GM23338 (cell line): Measurements from ENCODE around the gene ICAM3. TPM values are rescaled to one million over a fixed set of nuclear protein-coding genes. Genes with fewer than 3 reads are reported as not detected.

Experiments
- ATAC-seq: fragments of 200-7000 bp; cut with Tn5 transposase; 3 replicates; pipeline ENCODE4 v1.9.1; 2020
- DNase-seq: peaks from one replicate; pipeline ENCODE4 v3.0.0-alpha.2; 2015; ENCODE audit warnings: low spot score
- H2AFZ ChIP-seq: fragments of 200-600 bp; sonication (generic); 2 replicates; pipeline ENCODE4 v1.8.0; 2016; ENCODE audit warnings: antibody characterized with exemption, mild to moderate bottlenecking, moderate library complexity
- H3F3A ChIP-seq: fragments of 200-600 bp; sonication (generic); replicated peaks from 2 replicates; pipeline ENCODE4 v1.8.0; 2017; ENCODE audit warnings: antibody characterized with exemption, mixed run types, low read depth
- H3K27ac ChIP-seq: fragments of 200-600 bp; sonication (generic); 2 replicates; pipeline ENCODE4 v1.6.1; 2016; ENCODE audit warnings: low read depth
- H3K27me3 ChIP-seq: fragments of 200-600 bp; sonication (generic); 2 replicates; pipeline ENCODE4 v1.8.0; 2016; ENCODE audit warnings: mild to moderate bottlenecking, mixed run types, moderate library complexity; ENCODE audit not compliant: insufficient read depth
- H3K36me3 ChIP-seq: fragments of 200-600 bp; sonication (generic); 2 replicates; pipeline ENCODE4 v1.8.0; 2016; ENCODE audit warnings: mild to moderate bottlenecking; ENCODE audit not compliant: insufficient read depth
- H3K4me1 ChIP-seq: fragments of 200-600 bp; sonication (generic); 2 replicates; pipeline ENCODE4 v1.8.0; 2016; ENCODE audit warnings: mild to moderate bottlenecking, moderate library complexity; ENCODE audit not compliant: insufficient read depth
- H3K4me2 ChIP-seq: fragments of 200-600 bp; sonication (generic); 2 replicates; pipeline ENCODE4 v1.7.1; 2017; ENCODE audit warnings: mixed run types
- H3K4me3 ChIP-seq: fragments of 200-600 bp; sonication (generic); 2 replicates; pipeline ENCODE4 v1.6.1; 2016; ENCODE audit warnings: mixed run types
- H3K79me2 ChIP-seq: fragments of 200-600 bp; sonication (generic); replicated peaks from 2 replicates; pipeline ENCODE4 v1.8.0; 2017; ENCODE audit warnings: mild to moderate bottlenecking; ENCODE audit not compliant: insufficient read depth
- H3K9me2 ChIP-seq: fragments of 200-600 bp; sonication (generic); 2 replicates; pipeline ENCODE4 v1.8.0; 2017; ENCODE audit not compliant: insufficient read depth
- H4K20me1 ChIP-seq: fragments of 200-600 bp; sonication (generic); replicated peaks from 2 replicates; pipeline ENCODE4 v1.8.0; 2017; ENCODE audit warnings: mild to moderate bottlenecking; ENCODE audit not compliant: insufficient read depth
- H3K27ac Mint-ChIP-seq: 2 replicates; pipeline ENCODE4 v1.8.0; 2020; ENCODE audit warnings: inconsistent platforms, mild to moderate bottlenecking, moderate library complexity, mixed read lengths
- H3K27me3 Mint-ChIP-seq: 3 replicates; pipeline ENCODE4 v1.8.0; 2022; ENCODE audit warnings: low read depth, mild to moderate bottlenecking, moderate library complexity, mixed read lengths, inconsistent platforms; ENCODE audit not compliant: insufficient read depth, poor library complexity
- H3K36me3 Mint-ChIP-seq: 3 replicates; pipeline ENCODE4 v1.8.0; 2021; ENCODE audit warnings: low read depth, mild to moderate bottlenecking, inconsistent platforms, moderate library complexity, mixed read lengths
- H3K4me1 Mint-ChIP-seq: 3 replicates; pipeline ENCODE4 v1.8.0; 2020; ENCODE audit warnings: mild to moderate bottlenecking, inconsistent platforms, mixed read lengths
- H3K4me3 Mint-ChIP-seq: 3 replicates; pipeline ENCODE4 v1.8.0; 2021; ENCODE audit warnings: moderate library complexity, mild to moderate bottlenecking, inconsistent platforms, mixed read lengths
- H3K9me3 Mint-ChIP-seq: 3 replicates; pipeline ENCODE4 v1.8.0; 2020; ENCODE audit warnings: moderate library complexity, mild to moderate bottlenecking, inconsistent platforms, mixed read lengths
- CREB1 ChIP-seq: fragments of 250-450 bp; sonication (Bioruptor Pico); IDR thresholded peaks from 2 replicates; pipeline ENCODE4 v1.5.0; 2020; ENCODE audit warnings: low read depth, mild to moderate bottlenecking, moderate library complexity
- CTCF ChIP-seq, 2 experiments: fragments of 200-600 bp in 1 of 2; sonication (generic) in 1 of 2; conservative IDR thresholded peaks; 2 replicates each; pipeline versions ENCODE4 v1.5.1 to v1.6.1; 2016 to 2017; ENCODE audit warnings: antibody characterized with exemption in 2 of 2, low read depth in 2 of 2, mild to moderate bottlenecking in 2 of 2, moderate library complexity in 1 of 2
- ETS1 ChIP-seq: IDR thresholded peaks from 2 replicates; pipeline ENCODE4 v1.6.1; 2016; ENCODE audit warnings: antibody characterized with exemption
- EZH2 ChIP-seq: fragments of 200-600 bp; sonication (generic); IDR thresholded peaks from one replicate; pipeline ENCODE4 v1.8.0; 2017; ENCODE audit warnings: antibody characterized with exemption, mild to moderate bottlenecking, low read depth; ENCODE audit not compliant: unreplicated experiment
- EZH2phosphoT487 ChIP-seq: fragments of 200-600 bp; sonication (generic); IDR thresholded peaks from one replicate; pipeline ENCODE4 v1.8.1; 2018; ENCODE audit warnings: antibody characterized with exemption; ENCODE audit not compliant: unreplicated experiment
- JUNB ChIP-seq: IDR thresholded peaks from one replicate; pipeline ENCODE4 v1.6.1; 2016; ENCODE audit warnings: antibody characterized with exemption; ENCODE audit not compliant: unreplicated experiment
- POLR2AphosphoS5 ChIP-seq: IDR thresholded peaks from 2 replicates; pipeline ENCODE4 v1.6.1; 2016; ENCODE audit warnings: antibody characterized with exemption, low read depth
- REST ChIP-seq: IDR thresholded peaks from one replicate; pipeline ENCODE4 v1.6.1; 2018; ENCODE audit warnings: antibody characterized with exemption; ENCODE audit not compliant: unreplicated experiment
- STAT1 ChIP-seq: IDR thresholded peaks from one replicate; pipeline ENCODE4 v1.6.1; 2016; ENCODE audit warnings: antibody characterized with exemption; ENCODE audit not compliant: unreplicated experiment
- ZNF114 ChIP-seq: fragments of 250-450 bp; sonication (Bioruptor Pico); IDR thresholded peaks from 2 replicates; pipeline ENCODE4 v1.5.0; 2020; ENCODE audit warnings: mild to moderate bottlenecking, moderate library complexity
- ZNF331 ChIP-seq: fragments of 250-450 bp; sonication (Bioruptor Pico); IDR thresholded peaks from 2 replicates; pipeline ENCODE4 v1.5.0; 2020; ENCODE audit warnings: low read depth, mild to moderate bottlenecking, moderate library complexity
- polyA plus RNA-seq: library from polyadenylated mRNA; unstranded; fragments of >200 nt; fragmentation: Nextera tagmentation; extraction: Ambion mirVana; gene quantifications from 2 replicates; pipeline ENCODE4 v1.2.1, GENCODE V29; 2016
- total RNA-seq: library from RNA; depleted of rRNA; stranded (reverse); fragments of >200 nt; shearing (Covaris generic); gene quantifications from 2 replicates; pipeline ENCODE4 v1.2.3, GENCODE V29; 2014

ICAM3 gene
- total and polyA plus RNA-seq, 2 experiments from 2014 or later = 9.6 to 14.7 TPM

GRCh38 chr19:10321874-10322835, 17.3 kb downstream of the ICAM3 start:
- H2AFZ ChIP-seq = no peak overlapping the region
- H3K36me3 ChIP-seq = peaks cover 19% of the 10 kb centered on the region; the same call in 1 of the 2 replicates
- H3K79me2 ChIP-seq = no peaks in the 10 kb centered on the region
- H3K27me3 ChIP-seq = no peaks in the 10 kb centered on the region
- no peak overlapping the region for H3K4me2 ChIP-seq
- H3K4me3 Mint-ChIP-seq = no peak overlapping the region
- no peak overlapping the region for H3K27ac Mint-ChIP-seq
- ATAC-seq (no peak), DNase-seq (no peak)
- no peaks in the 10 kb centered on the region for H3K9me3 Mint-ChIP-seq
- H4K20me1 ChIP-seq = peaks cover 11% of the 10 kb centered on the region
- peaks cover 60% of the 10 kb centered on the region for H3K36me3 Mint-ChIP-seq
- H3K27ac ChIP-seq = no peak overlapping the region
- TF ChIP-seq CTCF (conservative IDR thresholded peaks at IDR 0.05; ENCODE audit: low read depth in 2 of 2) (no peak), ZNF114 (CRISPR knock-in tag) (no peak), POLR2AphosphoS5 (no peak), ZNF331 (CRISPR knock-in tag) (no peak), REST (no peak), EZH2phosphoT487 (no peak), JUNB (no peak), CREB1 (CRISPR knock-in tag) (no peak), STAT1 (no peak), ETS1 (no peak), EZH2 (no peak)
- H3K27me3 Mint-ChIP-seq = peaks cover 2% of the 10 kb centered on the region
- H3K9me2 ChIP-seq = no peaks in the 10 kb centered on the region
- no peak overlapping the region for H3K4me3 ChIP-seq
- H3K4me1 ChIP-seq = no peaks in the 10 kb centered on the region
- H3K4me1 Mint-ChIP-seq = no peaks in the 10 kb centered on the region
- peaks cover 5% of the 10 kb centered on the region for H3F3A ChIP-seq
